ENCODE data around the gene NPDC1. TPM values are rescaled to one million over a fixed set of nuclear protein-coding genes. Genes with fewer than 3 reads are reported as not detected.
"Not testable (repeated sequence)": the region's sequence is repeated elsewhere in the genome, so short reads cannot be mapped to it uniquely, and the experiment has no call there.

NPDC1 gene
- total and polyA plus RNA-seq, 2 of the 8 experiments (the other 6 are each of a cell fraction or from before 2014, with no cell fraction given): 26.2 to 44.1 TPM

DNA sequence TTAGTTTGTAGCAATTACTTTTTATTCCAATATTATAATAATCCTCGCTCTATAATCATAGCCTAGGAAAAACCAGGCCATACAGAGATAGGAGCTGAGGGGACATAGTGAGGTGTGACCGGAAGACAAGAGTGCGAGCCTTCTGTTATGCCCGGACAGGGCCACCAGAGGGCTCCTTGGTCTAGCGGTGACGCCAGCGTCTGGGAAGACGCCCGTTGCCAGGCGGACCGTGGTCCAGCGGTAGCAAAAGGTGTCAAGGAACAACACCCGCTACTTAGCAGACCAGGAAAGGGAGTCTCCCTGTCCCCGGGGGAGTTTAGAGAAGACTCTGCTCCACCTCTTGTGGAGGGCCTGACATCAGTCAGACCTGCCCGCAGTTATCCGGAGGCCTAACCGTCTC, 41.7 kb downstream of the NPDC1 start:
- H3K23me2 ChIP-seq (ENCODE audit: low read depth, low read length); H2BK120ac ChIP-seq (replicated peaks; ENCODE audit: low read depth, low read length); H2AK5ac ChIP-seq (ENCODE audit: low read depth, low read length); H4K20me1 ChIP-seq (replicated peaks in 1 of 2; ENCODE audit: control insufficient read depth in 1 of 2, insufficient read depth in 2 of 2, low read length in 2 of 2); H3K4me3 ChIP-seq (ENCODE audit: extremely low read depth in 1 of 4, insufficient read depth in 2 of 4, low read depth in 3 of 4, low read length in 4 of 4); FAIRE-seq; H2AFZ ChIP-seq (ENCODE audit: low read length); H3K36me3 ChIP-seq (ENCODE audit: control insufficient read depth in 2 of 4, insufficient read depth in 4 of 4, low read length in 3 of 4); H3K4me1 ChIP-seq (replicated peaks in 1 of 4; ENCODE audit: control insufficient read depth in 3 of 4, insufficient read depth in 4 of 4, low read length in 3 of 4); H4K91ac ChIP-seq (replicated peaks; ENCODE audit: insufficient read length, low read length); H3K27me3 ChIP-seq (replicated peaks in 1 of 4; ENCODE audit: control insufficient read depth in 3 of 4, extremely low read depth in 1 of 4, insufficient read depth in 3 of 4, low read length in 3 of 4); H2BK12ac ChIP-seq (ENCODE audit: low read depth, low read length); H2BK20ac ChIP-seq (ENCODE audit: low read length); H3K4ac ChIP-seq (replicated peaks; ENCODE audit: insufficient read length, low read depth, low read length); H3K14ac ChIP-seq (ENCODE audit: insufficient read length); H3K18ac ChIP-seq (ENCODE audit: extremely low read depth, low read length); H3K27ac ChIP-seq (ENCODE audit: low read depth, low read length); H4K5ac ChIP-seq (ENCODE audit: insufficient read length, low read depth, low read length); H2BK5ac ChIP-seq (ENCODE audit: low read depth, low read length); H2BK15ac ChIP-seq (ENCODE audit: low read length); H3K23ac ChIP-seq (ENCODE audit: insufficient read length); H3K79me2 ChIP-seq (ENCODE audit: control insufficient read depth in 1 of 2, insufficient read depth in 2 of 2, low read length in 2 of 2); H3K4me2 ChIP-seq (ENCODE audit: insufficient read depth in 1 of 2, low read depth in 2 of 2, low read length in 2 of 2); H3K79me1 ChIP-seq (ENCODE audit: low read depth, low read length); H3K9ac ChIP-seq (replicated peaks in 1 of 4; ENCODE audit: extremely low read depth in 1 of 4, low read depth in 3 of 4, low read length in 3 of 4); POLR2A ChIA-PET (ENCODE audit: partially characterized antibody); H4K8ac ChIP-seq (ENCODE audit: extremely low read depth, insufficient read depth, low read length); H3K56ac ChIP-seq (replicated peaks; ENCODE audit: insufficient read length, low read depth, low read length): not testable (repeated sequence)
- H3K9me3 ChIP-seq (ENCODE audit: insufficient read depth in 2 of 2, low read depth in 1 of 2, low read length in 1 of 2): peaks cover 0 to 10% of the 10 kb centered on the region in 2 experiments; a peak in 1 of 4 replicates
- WGBS, 2 experiments (ENCODE audit: extremely low coverage in 1 of 2, insufficient coverage in 1 of 2, insufficient read length in 1 of 2, insufficient replicate concordance in 2 of 2, low coverage in 1 of 2, low lambda C conversion rate in 2 of 2, missing lambda C conversion rate in 1 of 2): 53% methylated on average over 17 of the region's 17 CpGs; no CpG with 5 or more reads in 1 of the 2 experiments
- peak in 1 of 2 experiments; percentile 75 for DNase-seq (ENCODE audit: low read depth in 1 of 2, low spot score in 2 of 2)
- TF ChIP-seq, protein P1, sequence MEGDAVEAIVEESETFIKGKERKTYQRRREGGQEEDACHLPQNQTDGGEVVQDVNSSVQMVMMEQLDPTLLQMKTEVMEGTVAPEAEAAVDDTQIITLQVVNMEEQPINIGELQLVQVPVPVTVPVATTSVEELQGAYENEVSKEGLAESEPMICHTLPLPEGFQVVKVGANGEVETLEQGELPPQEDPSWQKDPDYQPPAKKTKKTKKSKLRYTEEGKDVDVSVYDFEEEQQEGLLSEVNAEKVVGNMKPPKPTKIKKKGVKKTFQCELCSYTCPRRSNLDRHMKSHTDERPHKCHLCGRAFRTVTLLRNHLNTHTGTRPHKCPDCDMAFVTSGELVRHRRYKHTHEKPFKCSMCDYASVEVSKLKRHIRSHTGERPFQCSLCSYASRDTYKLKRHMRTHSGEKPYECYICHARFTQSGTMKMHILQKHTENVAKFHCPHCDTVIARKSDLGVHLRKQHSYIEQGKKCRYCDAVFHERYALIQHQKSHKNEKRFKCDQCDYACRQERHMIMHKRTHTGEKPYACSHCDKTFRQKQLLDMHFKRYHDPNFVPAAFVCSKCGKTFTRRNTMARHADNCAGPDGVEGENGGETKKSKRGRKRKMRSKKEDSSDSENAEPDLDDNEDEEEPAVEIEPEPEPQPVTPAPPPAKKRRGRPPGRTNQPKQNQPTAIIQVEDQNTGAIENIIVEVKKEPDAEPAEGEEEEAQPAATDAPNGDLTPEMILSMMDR (IDR thresholded peaks at IDR 0.05; ENCODE audit: control extremely low read depth in 1 of 3, insufficient read depth in 1 of 3, low read depth in 1 of 3, low read length in 3 of 3): peak in 2 of 3 experiments; percentile 26 to 30; a peak in 2 of 4 replicates
- TF ChIP-seq RAD21 (IDR thresholded peaks at IDR 0.05 in 1 of 2, conservative IDR thresholded peaks at IDR 0.05 in 1 of 2; ENCODE audit: low read depth in 2 of 2, low read length in 2 of 2): peak; percentile 24 to 26; a peak in 2 of 4 replicates
- CTCF ChIA-PET (ENCODE audit: partially characterized antibody): interaction anchor here (0.7 to 3.5 kb wide), 12 partner anchors 11 to 200 kb away, joined by 3 to 19 read pairs (median 4); no protein-coding TSS in a partner anchor
